Neural cell (in vitro differentiated cells): ENCODE data around the gene RMRP.

Experiments used
- MXI1 ChIP-seq: fragments of 450-650 bp; conservative IDR thresholded peaks from 2 replicates; pipeline ENCODE4 v1.6.1; 2014; ENCODE audit warnings: antibody characterized with exemption, mild to moderate bottlenecking; ENCODE audit not compliant: poor library complexity, severe bottlenecking
- POLR2AphosphoS5 ChIP-seq: IDR thresholded peaks from 2 replicates; pipeline ENCODE4 v1.6.1; 2012
- TF ChIP-seq, protein P1 (sequence below): fragments of 450-650 bp; IDR thresholded peaks from 2 replicates; pipeline ENCODE4 v1.5.1; 2014; ENCODE audit warnings: antibody characterized with exemption, mild to moderate bottlenecking, moderate library complexity; ENCODE audit not compliant: poor library complexity, severe bottlenecking

DNA sequence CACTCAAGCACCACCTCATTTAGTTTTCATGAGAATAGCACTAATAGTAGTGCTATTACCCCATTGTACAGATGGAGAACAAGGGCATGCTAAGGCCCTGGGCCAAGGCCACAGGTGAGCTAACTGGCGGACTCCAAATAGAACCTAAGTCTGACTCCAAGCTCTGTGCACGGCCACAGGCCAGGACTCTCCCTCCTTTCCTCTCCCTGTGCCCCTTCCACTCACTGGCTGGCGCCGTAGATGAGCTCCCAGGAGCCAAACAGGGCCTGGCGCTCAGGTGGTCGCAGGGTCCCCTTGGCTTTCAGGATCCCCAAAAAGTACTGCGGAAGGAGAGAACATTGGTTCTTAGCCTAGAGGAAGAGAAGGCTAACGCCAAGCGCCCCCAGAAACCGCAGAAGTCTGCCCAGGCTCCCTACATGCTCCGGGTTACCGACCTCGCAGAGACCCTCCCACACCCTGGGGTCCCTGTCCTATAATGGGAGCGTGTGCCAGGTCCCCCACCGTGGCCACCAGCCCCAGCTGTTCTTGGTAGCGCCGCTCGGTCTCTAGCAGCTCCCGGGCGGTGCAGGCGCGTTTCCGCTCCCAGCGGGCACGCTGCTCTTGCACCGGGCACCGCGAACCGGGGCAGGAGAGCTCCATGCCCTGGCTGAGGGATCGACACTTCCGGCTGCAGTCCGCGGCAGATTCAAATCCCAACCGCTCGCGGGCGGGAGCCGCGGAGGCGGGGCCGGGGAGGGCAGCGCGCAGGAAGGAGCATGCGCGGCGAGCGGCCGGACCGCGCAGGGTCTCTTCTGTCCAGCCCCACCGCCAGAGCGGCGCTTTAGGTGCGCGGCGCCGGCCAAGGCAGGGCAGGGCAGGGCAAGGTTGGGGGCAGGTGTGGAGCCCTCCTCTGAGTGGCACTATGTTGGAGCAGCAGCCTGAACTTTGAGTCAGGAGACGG is 7.0 kb upstream of the RMRP start, which contains the start of gene ARHGEF39:
- TF ChIP-seq POLR2AphosphoS5 (no peak), MXI1 (peak; percentile 97)
- TF ChIP-seq, protein P1, sequence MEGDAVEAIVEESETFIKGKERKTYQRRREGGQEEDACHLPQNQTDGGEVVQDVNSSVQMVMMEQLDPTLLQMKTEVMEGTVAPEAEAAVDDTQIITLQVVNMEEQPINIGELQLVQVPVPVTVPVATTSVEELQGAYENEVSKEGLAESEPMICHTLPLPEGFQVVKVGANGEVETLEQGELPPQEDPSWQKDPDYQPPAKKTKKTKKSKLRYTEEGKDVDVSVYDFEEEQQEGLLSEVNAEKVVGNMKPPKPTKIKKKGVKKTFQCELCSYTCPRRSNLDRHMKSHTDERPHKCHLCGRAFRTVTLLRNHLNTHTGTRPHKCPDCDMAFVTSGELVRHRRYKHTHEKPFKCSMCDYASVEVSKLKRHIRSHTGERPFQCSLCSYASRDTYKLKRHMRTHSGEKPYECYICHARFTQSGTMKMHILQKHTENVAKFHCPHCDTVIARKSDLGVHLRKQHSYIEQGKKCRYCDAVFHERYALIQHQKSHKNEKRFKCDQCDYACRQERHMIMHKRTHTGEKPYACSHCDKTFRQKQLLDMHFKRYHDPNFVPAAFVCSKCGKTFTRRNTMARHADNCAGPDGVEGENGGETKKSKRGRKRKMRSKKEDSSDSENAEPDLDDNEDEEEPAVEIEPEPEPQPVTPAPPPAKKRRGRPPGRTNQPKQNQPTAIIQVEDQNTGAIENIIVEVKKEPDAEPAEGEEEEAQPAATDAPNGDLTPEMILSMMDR: peak; percentile 60
